SK-N-SH (cell line): Measurements from ENCODE around the gene PRKCB.

Source experiments
- ELF1 ChIP-seq: IDR thresholded peaks from 2 replicates; pipeline ENCODE4 v1.4.0; 2012
- JUND ChIP-seq: IDR thresholded peaks from 2 replicates; pipeline ENCODE4 v1.4.0; 2012
- MAX ChIP-seq: IDR thresholded peaks from 2 replicates; pipeline ENCODE4 v1.4.0; 2012; ENCODE audit warnings: low read depth
- NFIC ChIP-seq: IDR thresholded peaks from 2 replicates; pipeline ENCODE4 v1.4.0; 2012; ENCODE audit warnings: borderline replicate concordance
- POLR2AphosphoS5 ChIP-seq: IDR thresholded peaks from 2 replicates; pipeline ENCODE4 v1.6.1; 2012; ENCODE audit warnings: low read depth, low read length
- RAD21 ChIP-seq: IDR thresholded peaks from 2 replicates; pipeline ENCODE4 v1.6.1; 2012; ENCODE audit warnings: mild to moderate bottlenecking, low read length
- REST ChIP-seq: IDR thresholded peaks from 2 replicates; pipeline ENCODE4 v1.6.1; 2012; ENCODE audit warnings: mild to moderate bottlenecking, low read depth, low read length, moderate library complexity
- RFX5 ChIP-seq: IDR thresholded peaks from 2 replicates; pipeline ENCODE4 v1.6.1; 2012; ENCODE audit warnings: mild to moderate bottlenecking, improper control_type of control experiment, low read length
- SMC3 ChIP-seq: IDR thresholded peaks from 2 replicates; pipeline ENCODE4 v1.6.1; 2012; ENCODE audit warnings: low read depth, low read length, improper control_type of control experiment
- TEAD4 ChIP-seq: IDR thresholded peaks from 2 replicates; pipeline ENCODE4 v1.4.0; 2012; ENCODE audit warnings: mild to moderate bottlenecking, borderline replicate concordance; ENCODE audit not compliant: insufficient read depth
- TF ChIP-seq, protein P1 (sequence below): fragments of 200-600 bp; sonication (generic); IDR thresholded peaks from 2 replicates; pipeline ENCODE4 v1.6.1; 2017; ENCODE audit warnings: antibody characterized with exemption, mild to moderate bottlenecking, moderate library complexity
- TF ChIP-seq, protein P2 (sequence below): IDR thresholded peaks from 2 replicates; pipeline ENCODE4 v1.4.0; 2012; ENCODE audit warnings: low read depth, borderline replicate concordance
- TF ChIP-seq, protein P3 (sequence below): fragments of 150-350 bp; IDR thresholded peaks from 2 replicates; pipeline ENCODE4 v1.6.1; 2017; ENCODE audit warnings: antibody characterized with exemption, low read length, low read depth, borderline replicate concordance

DNA sequence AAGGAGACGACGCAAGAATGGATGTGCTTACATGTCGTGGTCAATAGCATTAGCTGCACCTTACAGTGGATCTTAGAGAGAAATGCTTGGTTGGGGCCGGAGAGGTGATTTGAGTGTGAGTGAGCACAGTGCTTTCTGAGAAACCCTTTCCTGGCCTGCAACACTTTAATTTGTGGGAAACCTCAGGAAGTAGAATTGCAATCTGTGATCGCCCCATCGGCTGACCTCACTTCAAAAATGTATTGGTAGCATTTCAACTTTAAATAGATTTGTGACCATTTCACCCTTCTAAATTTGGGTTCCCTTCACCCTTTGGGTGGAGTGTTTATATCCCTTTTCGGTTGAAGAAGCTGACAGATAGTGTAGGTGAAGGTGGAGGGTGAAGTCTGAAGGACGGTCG is 13.2 kb downstream of the PRKCB start:
- TF ChIP-seq, protein P1, sequence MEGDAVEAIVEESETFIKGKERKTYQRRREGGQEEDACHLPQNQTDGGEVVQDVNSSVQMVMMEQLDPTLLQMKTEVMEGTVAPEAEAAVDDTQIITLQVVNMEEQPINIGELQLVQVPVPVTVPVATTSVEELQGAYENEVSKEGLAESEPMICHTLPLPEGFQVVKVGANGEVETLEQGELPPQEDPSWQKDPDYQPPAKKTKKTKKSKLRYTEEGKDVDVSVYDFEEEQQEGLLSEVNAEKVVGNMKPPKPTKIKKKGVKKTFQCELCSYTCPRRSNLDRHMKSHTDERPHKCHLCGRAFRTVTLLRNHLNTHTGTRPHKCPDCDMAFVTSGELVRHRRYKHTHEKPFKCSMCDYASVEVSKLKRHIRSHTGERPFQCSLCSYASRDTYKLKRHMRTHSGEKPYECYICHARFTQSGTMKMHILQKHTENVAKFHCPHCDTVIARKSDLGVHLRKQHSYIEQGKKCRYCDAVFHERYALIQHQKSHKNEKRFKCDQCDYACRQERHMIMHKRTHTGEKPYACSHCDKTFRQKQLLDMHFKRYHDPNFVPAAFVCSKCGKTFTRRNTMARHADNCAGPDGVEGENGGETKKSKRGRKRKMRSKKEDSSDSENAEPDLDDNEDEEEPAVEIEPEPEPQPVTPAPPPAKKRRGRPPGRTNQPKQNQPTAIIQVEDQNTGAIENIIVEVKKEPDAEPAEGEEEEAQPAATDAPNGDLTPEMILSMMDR = no peak
- TF ChIP-seq MAX = no peak
- TF ChIP-seq RAD21 = no peak
- no peak for TF ChIP-seq POLR2AphosphoS5
- TF ChIP-seq SMC3 = no peak
- TF ChIP-seq ELF1 = no peak
- no peak for TF ChIP-seq RFX5
- TF ChIP-seq, protein P2, sequence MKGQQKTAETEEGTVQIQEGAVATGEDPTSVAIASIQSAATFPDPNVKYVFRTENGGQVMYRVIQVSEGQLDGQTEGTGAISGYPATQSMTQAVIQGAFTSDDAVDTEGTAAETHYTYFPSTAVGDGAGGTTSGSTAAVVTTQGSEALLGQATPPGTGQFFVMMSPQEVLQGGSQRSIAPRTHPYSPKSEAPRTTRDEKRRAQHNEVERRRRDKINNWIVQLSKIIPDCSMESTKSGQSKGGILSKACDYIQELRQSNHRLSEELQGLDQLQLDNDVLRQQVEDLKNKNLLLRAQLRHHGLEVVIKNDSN = no peak
- TF ChIP-seq, protein P3, sequence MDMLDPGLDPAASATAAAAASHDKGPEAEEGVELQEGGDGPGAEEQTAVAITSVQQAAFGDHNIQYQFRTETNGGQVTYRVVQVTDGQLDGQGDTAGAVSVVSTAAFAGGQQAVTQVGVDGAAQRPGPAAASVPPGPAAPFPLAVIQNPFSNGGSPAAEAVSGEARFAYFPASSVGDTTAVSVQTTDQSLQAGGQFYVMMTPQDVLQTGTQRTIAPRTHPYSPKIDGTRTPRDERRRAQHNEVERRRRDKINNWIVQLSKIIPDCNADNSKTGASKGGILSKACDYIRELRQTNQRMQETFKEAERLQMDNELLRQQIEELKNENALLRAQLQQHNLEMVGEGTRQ = no peak
- no peak for TF ChIP-seq JUND
- TF ChIP-seq NFIC = no peak
- TF ChIP-seq TEAD4 = no peak
- no peak for TF ChIP-seq REST
